Measurements from ENCODE around the gene PLAAT1.
A peak's percentile ranks its signal among the peaks of the same experiment; 100 is the strongest.

The PLAAT1 gene

DNA sequence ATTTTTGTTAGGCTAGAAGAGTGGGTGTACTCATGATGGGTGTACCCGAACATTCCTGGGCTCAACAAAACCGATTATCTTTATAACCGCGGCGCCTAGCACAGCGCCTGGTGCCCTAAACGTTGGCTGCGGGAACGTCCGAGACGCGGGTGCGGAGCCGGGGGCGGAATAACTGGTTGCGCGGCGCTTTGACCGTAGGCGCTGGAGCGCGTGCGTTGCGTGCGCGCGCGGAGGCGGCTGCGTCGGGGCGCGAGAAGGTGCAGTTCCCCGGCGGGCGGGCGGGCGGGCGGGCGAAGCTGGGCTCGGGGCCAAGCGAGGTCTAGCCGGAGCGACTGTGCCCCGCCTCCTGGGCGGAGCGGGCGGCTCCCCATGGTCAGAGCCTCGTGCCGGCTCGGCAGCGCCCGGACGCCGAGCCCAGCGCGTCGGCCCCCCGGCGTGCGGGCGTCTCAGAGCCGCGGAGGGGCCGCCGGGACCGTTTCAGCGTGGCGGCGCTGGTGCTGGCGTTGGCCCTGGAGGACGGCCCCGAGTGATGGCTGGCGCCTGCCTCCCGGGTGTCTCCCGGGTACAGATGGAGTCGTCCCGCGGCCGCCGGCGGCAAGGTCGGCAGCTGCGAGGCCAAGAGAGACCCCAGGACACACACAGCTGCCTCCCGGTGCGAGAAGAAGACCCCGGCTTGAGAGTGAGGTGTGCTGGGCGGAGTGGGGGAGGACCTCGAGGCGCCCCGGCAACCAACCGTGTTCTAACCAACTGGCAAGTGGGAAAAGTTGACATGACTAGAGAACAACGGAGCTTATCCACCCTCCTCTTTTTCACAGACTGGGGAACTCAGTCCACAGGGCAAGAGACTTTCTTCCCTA lies at the start of gene PLAAT1:
PLAAT1 (plus strand) TSS at position 373 of the 857 bp plus-strand sequence. CDS start 14,429 bp downstream, outside the sequence.
- DNase-seq (ENCODE audit: low read depth in 2 of 3, low spot score in 1 of 3) = peak in 2 of 3 donors; percentile 2 to 16

DNA sequence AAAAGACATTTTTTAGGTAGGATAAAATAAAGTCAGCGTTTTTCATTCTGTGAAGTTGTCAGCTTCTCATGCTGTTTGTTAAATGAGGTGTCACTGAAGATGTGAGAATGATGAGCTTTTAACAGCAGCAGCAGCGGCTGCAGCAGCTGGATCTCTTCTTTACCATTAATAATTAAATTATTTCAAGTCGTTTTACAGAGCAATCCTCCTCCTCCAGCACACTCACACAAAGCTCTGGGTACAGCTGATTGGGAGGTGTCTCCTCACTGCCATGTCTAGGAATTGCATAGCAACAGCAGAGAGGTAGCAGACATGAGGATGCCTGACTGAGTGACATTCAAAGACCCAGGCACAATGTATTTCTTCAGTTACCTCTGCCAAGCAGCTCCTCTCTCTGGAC lies 46.7 kb upstream of the PLAAT1 start:
- DNase-seq (ENCODE audit: low read depth in 2 of 3, low spot score in 1 of 3) = no peak

DNA sequence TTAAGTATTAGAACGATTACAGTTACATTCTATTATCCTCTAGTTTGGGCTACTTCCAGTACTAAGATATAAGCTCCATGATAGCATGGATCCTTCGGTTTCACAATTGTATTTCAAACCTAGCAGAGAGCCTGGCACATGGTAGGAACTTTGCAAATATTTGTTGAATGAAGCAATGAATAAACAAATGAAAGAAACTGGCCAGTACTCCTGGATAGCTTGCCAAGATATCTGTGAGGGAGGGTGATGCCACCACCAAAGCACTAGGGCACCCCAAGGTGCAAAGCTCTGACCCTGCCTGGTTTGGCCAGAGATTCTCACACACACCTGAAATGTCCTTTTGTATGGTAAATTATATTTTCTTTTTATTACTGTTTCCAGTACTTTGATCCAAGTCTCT lies 44.3 kb upstream of the PLAAT1 start:
- no peak for DNase-seq (ENCODE audit: low read depth in 2 of 3, low spot score in 1 of 3)

DNA sequence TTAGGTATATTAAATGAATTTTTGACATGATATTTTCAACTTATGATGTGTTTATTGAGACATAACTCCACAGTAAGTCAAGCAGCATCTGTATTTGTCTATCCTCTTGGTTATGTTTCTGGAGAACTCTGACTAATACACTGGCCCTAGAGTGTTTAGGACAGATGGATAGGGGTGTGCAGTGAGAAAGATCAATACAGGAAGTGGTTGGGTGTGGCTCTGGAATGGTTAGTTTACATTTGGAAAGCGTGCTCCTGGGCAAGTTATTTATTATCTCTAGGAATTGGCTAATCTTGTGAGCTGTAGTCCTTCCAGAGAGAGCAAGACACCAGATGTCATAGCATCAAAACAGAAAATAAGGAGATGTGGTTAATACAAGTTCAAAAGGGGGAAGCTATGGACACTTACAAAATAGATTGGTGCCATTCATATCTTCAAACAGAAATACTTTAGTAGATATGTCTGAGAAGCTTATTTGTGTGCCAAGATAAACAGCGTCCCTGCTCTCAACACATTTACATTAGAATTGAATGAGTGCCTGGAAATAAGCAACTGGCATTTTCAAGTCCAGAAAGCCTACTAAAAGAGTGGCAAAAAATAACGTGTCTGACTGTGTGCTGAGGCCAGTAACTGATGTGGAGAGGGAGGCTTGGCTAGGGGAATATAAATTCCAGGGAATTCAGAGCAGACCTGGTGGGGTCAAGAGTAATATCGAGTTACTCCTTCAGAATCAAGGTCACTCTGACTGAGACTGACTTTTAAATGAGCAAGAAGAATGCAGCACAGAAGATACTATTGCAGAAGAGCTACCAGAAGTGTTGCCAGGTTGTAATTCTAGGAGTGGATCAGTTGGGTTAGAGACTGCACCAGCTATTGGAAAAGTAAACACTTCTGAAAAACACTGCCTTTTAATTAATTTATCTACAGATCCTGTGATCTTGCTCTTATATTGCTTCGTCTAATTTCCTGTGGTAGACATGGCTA lies 33.4 kb upstream of the PLAAT1 start:
- DNase-seq (ENCODE audit: low read depth in 2 of 3, low spot score in 1 of 3) = no peak

DNA sequence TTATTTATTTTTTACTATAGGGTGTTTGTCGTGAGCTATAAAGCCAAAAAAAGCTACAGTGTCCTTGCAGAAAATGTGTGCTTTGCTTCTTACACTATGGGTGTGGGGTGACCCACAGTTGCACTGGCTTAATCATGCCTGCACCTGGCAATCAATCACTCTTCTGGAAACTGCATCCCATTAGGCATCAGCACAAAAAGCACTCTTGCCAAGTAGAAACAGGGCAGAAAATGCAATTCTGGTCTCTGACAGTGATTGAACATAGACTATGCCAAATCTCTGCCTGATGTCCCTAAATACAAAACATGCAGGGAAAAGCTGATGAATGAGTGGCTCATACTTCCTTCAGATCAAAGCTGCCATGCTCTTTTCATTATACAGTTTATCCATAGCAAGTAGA lies 30.4 kb upstream of the PLAAT1 start:
- DNase-seq (ENCODE audit: low read depth in 2 of 3, low spot score in 1 of 3) = no peak

DNA sequence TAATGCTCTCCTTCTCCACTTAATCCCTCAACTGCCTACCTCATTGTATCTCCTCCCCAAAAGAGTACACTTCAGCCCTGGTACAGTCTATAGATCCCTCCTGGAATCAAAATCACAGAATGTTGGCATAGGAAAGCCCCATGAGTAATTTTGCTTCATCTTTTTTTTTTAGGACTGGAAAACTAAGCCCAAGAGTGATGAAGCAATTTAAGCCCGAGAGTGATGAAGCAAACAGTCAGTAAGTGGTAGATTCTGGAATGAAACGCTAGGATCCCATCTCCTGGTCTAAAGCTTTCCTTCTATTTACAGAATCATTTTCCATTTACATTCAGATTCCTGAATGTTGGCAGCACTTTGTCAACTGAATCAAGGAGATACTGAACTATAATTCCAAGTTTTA lies 29.8 kb upstream of the PLAAT1 start:
- DNase-seq (ENCODE audit: low read depth in 2 of 3, low spot score in 1 of 3) = no peak

DNA sequence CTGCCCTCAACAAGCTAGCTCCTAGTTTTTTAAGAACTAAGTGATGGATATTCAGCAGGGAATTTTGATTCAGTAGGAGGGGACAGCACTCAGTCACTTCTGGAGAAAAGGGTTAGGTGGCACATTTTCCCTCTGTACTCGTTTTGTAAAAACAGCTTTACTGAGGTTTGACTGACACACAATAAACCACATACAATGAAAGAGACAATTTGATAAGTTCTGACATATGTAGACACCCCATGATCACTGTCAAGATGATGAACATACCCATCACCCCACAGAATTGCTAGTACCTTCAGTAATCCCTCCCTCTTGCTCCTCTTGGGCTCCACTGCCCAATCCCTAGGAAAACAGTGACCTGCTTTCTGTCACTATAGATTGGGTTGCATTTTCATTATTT lies 29.0 kb upstream of the PLAAT1 start:
- no peak for DNase-seq (ENCODE audit: low read depth in 2 of 3, low spot score in 1 of 3)

DNA sequence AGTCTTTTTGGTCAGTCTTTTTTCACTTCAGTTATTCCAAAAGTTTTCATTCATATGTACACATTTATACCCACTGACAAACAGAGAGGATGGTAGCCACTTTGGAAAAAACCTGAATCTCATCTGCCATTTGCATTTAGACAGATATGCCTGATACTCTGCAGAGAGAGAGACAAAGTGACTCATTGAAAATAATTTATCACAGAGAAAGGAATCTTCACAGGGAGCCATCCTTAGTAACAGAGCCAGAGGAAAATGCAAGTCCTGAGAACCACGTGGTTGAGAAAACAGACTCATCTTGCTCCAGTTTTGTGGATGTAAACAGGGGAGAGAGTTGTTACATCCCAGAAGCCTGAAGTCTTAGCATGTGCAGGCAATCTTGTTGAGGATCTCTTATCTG lies 28.2 kb upstream of the PLAAT1 start:
- no peak for DNase-seq (ENCODE audit: low read depth in 2 of 3, low spot score in 1 of 3)

DNA sequence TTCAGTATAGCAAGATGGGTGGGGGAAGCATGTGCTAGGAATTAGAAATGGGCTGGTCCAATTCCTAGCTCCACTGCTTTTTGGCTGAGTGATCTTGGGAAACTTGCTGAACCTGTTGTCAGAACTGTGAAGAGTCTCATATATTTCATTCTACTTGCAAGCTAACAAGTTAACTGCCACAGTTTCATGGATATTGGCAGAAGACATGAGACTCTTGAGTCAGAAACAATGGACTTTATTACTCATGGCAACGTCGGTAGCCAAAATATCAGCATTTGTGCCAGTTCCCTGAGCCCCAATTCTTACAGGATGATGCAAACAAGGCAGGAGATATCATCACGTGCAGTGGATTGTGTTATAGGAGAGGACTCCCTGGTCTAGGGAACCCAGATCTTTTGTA lies 26.6 kb upstream of the PLAAT1 start:
- DNase-seq (ENCODE audit: low read depth in 2 of 3, low spot score in 1 of 3) = no peak

DNA sequence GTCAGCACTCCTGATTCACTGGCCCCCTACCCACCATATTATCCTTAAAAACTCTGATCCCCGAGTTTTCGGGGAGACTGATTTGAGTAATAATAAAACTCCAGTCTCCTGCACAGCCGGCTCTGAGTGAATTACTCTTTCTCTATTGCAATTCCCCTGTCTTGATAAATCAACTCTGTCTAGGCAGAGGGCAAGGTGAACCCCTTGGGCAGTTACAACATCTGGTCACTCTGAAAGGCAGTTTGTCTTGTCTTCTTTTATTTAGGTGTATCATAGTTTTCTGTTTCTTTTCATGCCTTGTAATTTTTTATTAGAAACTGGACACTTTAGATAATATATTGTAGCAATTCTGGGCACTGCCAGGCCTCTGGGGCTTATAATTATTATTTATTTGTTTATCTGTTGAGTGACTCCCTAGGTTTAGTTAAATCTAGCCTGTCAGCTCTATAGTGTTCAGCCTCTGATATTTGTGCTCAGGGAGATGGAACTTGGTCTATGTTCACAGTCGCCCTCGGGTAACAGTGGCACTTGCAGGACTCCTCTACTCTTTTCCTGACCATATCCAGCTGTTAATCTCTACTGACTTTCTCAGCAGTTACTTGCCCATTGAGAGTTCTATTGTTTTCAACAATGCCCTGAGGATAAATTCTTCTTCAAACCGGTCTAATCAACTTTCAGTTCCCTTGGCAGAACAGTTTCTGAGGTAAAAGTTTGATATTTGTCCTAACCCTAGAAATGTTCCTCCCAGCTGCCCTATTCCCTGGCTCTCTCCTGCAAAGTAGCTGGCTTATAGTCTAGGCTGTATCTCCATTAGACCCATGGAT lies 15.5 kb upstream of the PLAAT1 start:
- DNase-seq (ENCODE audit: low read depth in 2 of 3, low spot score in 1 of 3) = no peak

DNA sequence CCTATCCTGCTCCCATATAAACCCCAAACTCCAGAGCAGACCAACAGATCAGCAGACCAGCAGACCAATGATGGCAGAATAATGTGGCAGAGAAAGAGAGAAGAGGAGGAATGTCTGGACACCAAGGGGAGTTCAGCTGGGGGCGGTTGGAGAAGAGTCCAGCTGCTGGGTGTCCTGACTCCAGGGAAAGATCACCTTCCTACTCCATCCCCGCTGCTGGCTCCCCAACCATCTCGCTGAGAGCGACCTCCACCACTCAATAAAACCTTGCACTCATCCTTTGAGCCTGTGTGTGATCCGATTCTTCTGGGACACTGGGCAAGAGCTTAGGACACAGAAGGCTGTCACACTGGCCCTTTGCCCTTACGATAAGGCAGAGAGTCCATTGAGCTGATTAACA lies 12.8 kb upstream of the PLAAT1 start:
- DNase-seq (ENCODE audit: low read depth in 2 of 3, low spot score in 1 of 3) = no peak

DNA sequence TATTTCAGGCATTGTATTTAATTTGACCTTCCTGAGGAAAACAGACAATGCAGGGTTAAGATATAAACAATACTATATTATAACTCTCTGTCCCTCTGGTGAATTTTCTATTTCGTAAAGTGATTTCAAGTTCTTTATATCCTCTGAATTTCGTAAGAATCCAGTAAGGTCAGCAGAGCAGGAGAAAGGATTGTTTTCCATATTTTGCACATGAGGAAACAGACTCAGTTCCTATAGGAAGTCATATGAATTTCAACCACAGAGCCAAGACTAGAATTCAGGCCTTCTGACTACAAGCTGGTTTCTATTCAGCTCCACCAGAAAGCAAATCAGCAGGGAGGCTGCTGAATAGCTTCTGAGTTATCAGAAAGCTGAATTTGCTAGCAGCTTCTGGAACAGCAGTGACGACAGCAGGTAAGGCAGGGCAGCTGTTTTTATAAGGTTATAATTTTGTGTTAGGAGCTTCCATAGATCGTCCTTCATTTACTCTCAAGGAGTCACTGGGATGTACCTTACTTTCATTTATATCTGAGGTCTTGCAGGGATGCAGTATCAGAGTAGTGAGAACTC lies 11.1 kb upstream of the PLAAT1 start:
- DNase-seq (ENCODE audit: low read depth in 2 of 3, low spot score in 1 of 3) = no peak

DNA sequence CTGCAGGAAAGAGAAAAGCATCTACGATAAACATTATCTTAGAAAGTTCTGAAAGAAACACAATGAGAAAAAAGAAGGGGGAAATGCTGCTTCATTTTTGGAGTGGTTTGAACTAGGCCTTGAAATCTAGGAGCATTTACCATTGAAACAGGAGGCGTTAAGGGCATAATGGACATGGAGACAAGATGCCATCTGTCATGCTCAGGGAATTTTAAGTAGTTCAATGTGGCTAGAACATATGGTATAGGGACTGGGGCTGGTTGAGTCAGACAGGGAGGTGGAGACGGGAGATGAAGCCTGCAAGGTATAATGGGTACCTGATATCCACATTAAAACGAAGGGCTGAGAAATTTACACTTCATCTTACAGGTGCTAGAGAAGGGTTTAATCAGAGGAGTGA lies 10.4 kb upstream of the PLAAT1 start:
- DNase-seq (ENCODE audit: low read depth in 2 of 3, low spot score in 1 of 3) = no peak

DNA sequence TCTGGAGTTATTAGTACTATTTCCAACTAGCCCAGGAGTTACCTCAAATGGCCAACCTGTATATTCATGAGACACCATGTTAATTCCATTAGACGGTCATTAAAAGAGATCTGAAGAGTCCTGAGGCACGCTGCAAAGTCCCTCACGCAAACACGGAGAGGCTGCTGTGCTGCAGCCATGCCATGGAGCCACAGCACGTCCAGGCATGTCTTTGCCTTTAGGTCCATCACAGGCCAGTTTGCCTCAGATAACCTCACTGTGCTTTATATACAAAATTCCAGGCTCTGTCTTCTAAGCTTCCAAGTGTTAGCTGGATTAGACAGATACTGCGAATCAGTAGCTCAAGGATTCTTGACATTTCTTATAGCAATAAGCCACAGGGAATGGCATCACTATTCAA lies 9.8 kb upstream of the PLAAT1 start:
- no peak for DNase-seq (ENCODE audit: low read depth in 2 of 3, low spot score in 1 of 3)

DNA sequence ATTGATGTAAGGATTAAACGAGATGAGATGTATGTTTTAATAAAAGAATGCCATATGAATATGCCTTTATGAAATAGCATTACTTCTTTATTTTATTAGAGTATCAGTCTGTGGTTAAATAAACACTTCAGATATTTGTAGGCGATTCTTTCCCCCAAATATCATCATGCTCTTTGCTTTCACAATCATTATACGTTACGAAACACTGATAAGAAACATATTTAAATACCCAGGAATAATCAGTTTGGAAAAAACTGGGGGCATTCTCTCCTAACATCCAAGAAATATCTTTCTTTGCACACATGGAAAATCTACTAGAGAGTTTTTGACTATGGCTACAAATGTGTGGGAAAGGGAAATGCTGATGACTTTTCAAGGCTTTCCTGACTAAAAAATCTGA lies 4.4 kb upstream of the PLAAT1 start:
- no peak for DNase-seq (ENCODE audit: low read depth in 2 of 3, low spot score in 1 of 3)

DNA sequence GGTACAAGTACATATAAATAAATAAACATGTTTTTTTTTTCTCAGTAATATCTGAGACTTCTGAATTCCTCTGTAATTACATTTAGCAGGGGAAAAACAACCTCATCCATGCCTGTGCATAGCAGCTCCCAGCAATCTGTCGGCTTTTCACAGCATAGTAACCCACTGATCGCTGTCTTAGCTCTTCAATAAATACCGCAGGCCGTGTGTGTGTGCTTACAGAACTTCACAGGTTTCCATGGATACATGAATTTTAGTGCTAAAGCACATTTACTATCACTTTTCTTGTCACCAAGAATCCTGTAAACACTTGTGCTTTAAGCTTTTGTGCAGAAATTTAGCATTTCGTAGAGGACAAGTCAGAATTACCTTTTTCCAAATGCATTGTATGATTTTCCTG lies 4.0 kb upstream of the PLAAT1 start:
- DNase-seq (ENCODE audit: low read depth in 2 of 3, low spot score in 1 of 3) = no peak

DNA sequence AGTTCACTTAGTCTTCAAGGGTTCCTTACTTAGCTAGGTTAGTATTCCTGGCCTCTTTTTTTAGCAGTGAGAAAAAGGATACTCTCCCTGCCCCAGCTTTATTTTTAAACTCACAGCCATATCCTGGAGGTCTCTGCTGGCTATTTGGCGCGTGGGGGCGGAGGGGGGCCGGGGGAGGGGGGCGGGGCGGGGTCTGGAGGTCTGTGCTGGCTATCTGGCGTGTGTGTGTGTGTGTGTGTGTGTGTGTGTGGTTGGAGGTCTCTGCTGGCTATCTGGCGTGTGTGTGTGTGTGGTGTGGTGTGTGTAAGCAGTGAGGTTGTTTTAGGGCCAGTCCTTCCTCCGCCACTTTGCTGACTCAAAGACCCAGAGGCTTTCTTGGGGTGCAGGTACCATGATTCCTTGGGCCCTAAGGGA lies 579 bp upstream of the PLAAT1 start:
- DNase-seq (ENCODE audit: low read depth in 2 of 3, low spot score in 1 of 3) = no peak

DNA sequence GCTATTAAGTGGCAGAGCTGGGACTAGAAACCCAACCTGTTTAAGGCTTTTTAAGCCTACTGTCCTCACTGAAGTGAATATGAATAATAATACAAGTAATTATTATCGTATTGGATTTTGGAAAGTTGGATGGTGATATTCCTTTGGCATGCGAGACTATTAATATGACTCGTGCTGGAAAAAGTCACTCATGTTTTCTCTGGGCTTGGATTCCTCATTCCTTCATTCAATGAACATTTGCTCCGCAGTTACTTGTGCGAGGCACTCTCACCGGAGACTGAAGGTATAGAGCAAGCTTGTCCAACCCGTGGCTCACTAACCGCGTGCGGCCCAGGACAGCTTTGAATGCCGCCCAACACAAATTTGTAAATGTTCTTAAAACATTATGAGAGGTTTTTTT lies 694 bp downstream of the PLAAT1 start:
- DNase-seq (ENCODE audit: low read depth in 2 of 3, low spot score in 1 of 3) = no peak

DNA sequence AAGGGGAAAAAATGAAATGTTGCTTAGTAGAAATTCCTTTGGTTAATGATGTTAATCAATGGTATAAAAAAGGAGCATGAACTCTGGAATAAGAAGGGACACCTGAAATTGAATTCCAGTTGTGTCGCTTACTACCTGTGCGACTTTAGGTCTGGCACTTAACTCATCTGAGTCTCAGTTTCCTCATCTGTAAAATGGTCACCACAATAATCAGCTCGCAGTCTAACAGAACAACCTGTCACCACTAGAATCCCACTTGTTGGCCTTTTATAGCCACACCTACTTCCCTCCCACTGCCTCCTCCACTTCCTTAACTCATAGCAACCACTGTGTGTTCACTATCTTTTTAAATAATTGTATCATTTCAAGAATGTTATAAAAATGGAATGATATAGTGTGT lies 2.5 kb downstream of the PLAAT1 start:
- DNase-seq (ENCODE audit: low read depth in 2 of 3, low spot score in 1 of 3) = no peak

DNA sequence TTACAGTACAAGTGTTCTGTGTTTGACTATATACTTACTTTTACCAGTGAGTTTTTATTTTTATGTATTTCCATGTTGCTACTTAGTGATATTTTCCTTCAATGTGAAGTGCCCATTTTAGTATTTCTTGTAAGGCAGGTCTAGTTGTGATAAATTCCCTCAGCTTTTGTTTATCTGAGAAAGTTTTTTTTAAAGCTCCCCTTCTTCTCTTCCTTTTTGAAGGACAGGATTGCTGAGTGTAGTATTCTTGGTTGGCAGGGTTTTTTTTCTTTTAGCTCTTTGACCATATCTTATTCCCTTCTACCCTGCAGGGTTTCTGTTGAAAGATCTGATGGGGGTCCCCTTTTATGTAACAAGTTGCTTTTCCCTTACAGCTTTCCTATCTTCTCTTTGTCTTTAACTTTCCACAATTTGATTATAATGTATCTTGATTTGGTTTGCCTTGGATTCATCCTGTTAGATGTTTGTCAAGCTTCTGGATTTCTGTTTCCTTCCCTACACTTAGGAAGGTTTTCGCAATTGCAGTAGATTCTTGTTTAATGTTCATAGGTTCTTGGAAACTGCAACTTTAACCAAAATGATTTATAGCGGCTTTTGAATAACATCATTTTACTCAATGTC lies 7.9 kb downstream of the PLAAT1 start:
- DNase-seq (ENCODE audit: low read depth in 2 of 3, low spot score in 1 of 3) = no peak
